Measurements from ENCODE around the gene IFT57.

IFT57 gene

GRCh38 chr3:108131475-108132134 is 90.6 kb downstream of the IFT57 start:
- DNase-seq (ENCODE audit: low read depth), result no peak
- TF ChIP-seq CTCF (conservative IDR thresholded peaks at IDR 0.05; ENCODE audit: low read depth, low read length), result no peak
- no peak overlapping the region for H3K4me3 ChIP-seq (ENCODE audit: low read length)

DNA sequence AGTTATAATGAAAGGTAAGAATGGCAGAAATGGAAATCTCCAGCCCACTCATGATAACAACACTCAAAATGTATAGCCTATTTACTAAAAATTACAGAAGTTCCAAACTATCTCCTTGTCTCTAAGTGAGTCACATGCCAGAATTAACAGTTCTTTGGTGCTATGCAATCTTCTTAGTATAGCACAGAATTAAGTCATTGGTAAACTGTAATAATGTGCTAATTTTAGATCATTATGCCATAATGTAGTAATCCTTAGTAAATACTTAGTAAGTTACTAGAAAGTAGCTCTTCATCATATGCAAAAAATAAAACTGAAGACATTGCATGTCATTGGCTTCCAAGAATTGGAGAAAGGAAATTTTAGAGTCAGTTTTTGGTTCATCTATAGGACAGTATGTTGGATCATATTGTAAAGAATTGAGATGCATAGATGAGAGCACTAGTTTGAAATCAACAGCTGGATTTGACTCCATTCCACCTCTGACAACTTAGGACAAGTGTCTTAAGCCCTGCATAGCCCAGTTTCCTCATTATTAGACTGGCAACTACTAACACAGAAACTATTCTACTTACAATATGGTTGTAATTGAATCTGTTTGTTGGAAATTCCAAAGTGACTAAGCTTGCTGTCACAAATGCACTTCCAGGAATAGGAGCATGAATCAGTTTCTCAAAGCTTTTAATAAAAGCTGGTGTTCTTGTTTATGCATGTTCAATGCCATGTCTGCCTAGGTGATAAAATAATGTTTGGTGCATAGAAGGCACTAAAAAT is 91.3 kb downstream of the IFT57 start:
- H3K4me3 ChIP-seq (ENCODE audit: low read length), result no peak overlapping the region
- peak; percentile 60 for DNase-seq (ENCODE audit: low read depth)
- TF ChIP-seq CTCF (conservative IDR thresholded peaks at IDR 0.05; ENCODE audit: low read depth, low read length), result no peak

- no peak for TF ChIP-seq CTCF (conservative IDR thresholded peaks at IDR 0.05; ENCODE audit: low read depth, low read length)
- no peak overlapping the region for H3K4me3 ChIP-seq (ENCODE audit: low read length)
- DNase-seq (ENCODE audit: low read depth), result no peak
These were observed 92.0 kb downstream of the IFT57 start for GRCh38 chr3:108130236-108130635.

- no peak for DNase-seq (ENCODE audit: low read depth)
- no peak for TF ChIP-seq CTCF (conservative IDR thresholded peaks at IDR 0.05; ENCODE audit: low read depth, low read length)
- no peak overlapping the region for H3K4me3 ChIP-seq (ENCODE audit: low read length)
These were observed 94.8 kb downstream of the IFT57 start for GRCh38 chr3:108127301-108127988.

DNA sequence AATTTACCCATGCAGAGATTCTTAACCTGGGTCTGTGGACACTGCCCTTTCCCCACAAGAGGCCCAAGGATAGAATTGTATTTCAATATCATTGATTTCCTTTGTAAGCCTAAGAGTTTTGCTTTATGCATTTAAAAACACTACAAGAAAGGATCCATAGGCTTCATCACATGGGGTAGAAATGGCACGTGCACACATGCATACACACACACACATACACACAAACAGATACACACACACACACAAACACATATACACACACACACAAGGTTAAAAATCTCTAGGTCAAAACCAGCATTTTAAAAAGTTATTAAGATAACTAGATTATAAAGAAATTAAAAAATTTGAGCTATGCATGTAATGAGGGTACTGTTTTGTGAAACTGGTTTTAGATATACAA is 95.9 kb downstream of the IFT57 start:
- TF ChIP-seq CTCF (conservative IDR thresholded peaks at IDR 0.05; ENCODE audit: low read depth, low read length), result no peak
- DNase-seq (ENCODE audit: low read depth), result no peak
- H3K4me3 ChIP-seq (ENCODE audit: low read length), result no peak overlapping the region

GRCh38 chr3:108125550-108126071 is 96.6 kb downstream of the IFT57 start:
- DNase-seq (ENCODE audit: low read depth), result no peak
- H3K4me3 ChIP-seq (ENCODE audit: low read length), result no peak overlapping the region
- TF ChIP-seq CTCF (conservative IDR thresholded peaks at IDR 0.05; ENCODE audit: low read depth, low read length), result no peak
